ENCODE measurements around the gene ABCA7. TPM values are rescaled to one million over a fixed set of nuclear protein-coding genes. Genes with fewer than 3 reads are reported as not detected.

Gene ABCA7
- total RNA-seq, 3 donors from 2014 or later, result 23.5 to 25.6 (median 25.6) TPM

DNA sequence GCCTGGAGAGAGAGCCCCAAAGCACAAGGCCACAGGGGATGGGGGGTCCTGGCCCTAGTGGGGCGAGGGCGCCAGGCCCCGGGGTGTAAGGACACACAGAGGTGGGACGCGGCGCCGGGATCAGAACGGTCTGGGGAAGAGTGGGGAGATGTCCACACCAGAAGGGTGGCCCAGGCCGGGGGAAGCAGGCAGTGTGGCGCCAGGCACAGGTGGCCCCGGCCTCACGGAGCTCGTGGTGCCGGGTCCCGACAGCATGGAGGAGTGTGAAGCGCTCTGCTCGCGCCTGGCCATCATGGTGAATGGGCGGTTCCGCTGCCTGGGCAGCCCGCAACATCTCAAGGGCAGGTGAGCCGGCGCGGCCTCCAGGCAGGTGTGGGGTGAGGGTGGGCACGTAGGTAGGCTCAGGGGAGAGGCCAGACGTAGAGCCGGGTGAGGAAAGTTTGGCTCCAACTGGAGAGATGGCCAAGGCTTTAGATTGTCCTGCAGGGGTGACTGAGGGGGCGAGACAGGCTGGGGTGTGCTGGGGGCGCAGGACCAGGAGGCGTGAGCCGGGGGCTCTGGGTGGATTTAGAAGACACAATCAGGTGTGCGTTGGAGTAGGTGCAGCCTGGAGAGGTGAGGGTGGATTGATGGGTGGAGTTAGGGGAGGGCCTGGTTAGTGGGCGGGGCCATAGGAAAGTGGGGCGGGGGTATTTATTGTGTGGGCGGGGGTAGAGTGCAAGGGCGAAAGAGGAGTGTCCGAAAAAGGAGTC, 24.2 kb downstream of the ABCA7 start:
- ATAC-seq (peak; percentile 4), DNase-seq (peak; percentile 27 to 63 (median 45))

DNA sequence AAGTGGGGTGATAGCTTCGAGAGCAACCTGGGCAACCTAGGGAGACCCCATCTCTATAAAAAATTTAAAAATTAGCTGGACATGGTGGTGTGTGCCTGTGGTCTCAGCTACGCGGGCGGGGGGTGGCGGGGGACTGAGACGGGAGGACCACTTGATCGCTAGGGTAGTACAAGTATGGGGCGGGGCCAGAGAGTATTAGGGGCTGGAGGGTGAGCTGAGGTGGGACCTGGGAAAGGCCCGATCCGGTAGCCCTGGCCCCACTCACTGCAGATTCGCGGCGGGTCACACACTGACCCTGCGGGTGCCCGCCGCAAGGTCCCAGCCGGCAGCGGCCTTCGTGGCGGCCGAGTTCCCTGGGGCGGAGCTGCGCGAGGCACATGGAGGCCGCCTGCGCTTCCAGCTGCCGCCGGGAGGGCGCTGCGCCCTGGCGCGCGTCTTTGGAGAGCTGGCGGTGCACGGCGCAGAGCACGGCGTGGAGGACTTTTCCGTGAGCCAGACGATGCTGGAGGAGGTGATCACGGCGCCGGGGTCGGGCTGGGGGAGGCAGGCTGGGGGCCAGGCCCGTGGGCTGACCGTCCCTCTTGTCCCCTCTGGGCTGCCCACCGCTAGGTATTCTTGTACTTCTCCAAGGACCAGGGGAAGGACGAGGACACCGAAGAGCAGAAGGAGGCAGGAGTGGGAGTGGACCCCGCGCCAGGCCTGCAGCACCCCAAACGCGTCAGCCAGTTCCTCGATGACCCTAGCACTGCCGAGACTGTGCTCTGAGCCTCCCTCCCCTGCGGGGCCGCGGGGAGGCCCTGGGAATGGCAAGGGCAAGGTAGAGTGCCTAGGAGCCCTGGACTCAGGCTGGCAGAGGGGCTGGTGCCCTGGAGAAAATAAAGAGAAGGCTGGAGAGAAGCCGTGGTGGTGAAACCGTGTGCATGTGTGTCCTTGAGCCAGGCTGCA, 25.0 kb downstream of the ABCA7 start:
- Histone ChIP-seq H3K36me3 (ENCODE audit: low read depth) (no peaks in the 10 kb centered on the region), H3K9me3 (no peaks in the 10 kb centered on the region), H3K4me3 (no peak overlapping the region), H3K4me1 (ENCODE audit: low read depth) (peaks cover 42% of the 10 kb centered on the region)
- intact Hi-C loops (cut with DNase I, micrococcal nuclease), result no loop called here
- ATAC-seq (peak; percentile 72), DNase-seq (peak; percentile 77 to 82 (median 81))
- TF ChIP-seq, protein P1, sequence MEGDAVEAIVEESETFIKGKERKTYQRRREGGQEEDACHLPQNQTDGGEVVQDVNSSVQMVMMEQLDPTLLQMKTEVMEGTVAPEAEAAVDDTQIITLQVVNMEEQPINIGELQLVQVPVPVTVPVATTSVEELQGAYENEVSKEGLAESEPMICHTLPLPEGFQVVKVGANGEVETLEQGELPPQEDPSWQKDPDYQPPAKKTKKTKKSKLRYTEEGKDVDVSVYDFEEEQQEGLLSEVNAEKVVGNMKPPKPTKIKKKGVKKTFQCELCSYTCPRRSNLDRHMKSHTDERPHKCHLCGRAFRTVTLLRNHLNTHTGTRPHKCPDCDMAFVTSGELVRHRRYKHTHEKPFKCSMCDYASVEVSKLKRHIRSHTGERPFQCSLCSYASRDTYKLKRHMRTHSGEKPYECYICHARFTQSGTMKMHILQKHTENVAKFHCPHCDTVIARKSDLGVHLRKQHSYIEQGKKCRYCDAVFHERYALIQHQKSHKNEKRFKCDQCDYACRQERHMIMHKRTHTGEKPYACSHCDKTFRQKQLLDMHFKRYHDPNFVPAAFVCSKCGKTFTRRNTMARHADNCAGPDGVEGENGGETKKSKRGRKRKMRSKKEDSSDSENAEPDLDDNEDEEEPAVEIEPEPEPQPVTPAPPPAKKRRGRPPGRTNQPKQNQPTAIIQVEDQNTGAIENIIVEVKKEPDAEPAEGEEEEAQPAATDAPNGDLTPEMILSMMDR (IDR thresholded peaks at IDR 0.05), result peak; percentile 86

More for the DNA sequence above, 24.2 kb downstream of the ABCA7 start:
- intact Hi-C loops (cut with DNase I, micrococcal nuclease), result no loop called here
- H3K9me3 ChIP-seq, result no peaks in the 10 kb centered on the region
- H3K36me3 ChIP-seq (ENCODE audit: low read depth), result no peaks in the 10 kb centered on the region
- H3K4me3 ChIP-seq, result no peak overlapping the region
- peaks cover 34% of the 10 kb centered on the region for H3K4me1 ChIP-seq (ENCODE audit: low read depth)
- TF ChIP-seq, protein P1 (IDR thresholded peaks at IDR 0.05), result no peak

DNA sequence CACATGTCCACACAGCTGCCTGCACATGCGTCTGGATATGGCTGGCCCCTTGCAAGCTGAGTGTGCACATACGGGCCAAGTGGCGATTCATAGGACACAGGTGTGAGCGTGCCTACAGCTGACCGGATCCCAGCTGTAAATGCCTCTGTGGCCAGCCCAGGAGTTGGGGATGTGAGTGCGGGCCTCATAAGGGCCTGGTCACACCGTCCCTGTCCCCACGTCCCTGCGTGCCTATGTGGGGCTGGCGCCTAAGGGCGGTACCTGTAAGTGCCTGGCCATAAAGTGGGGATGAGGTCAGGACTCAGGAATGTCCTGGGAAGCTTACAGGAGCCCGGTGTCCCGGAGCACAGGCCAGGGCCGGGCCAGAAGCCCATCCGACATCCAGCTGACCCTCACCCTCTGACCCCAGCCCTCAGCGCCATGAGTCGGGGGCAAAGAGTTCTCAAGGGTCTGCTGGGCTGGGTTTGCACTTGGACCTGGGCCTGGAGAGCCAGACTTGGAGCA, 25.8 kb downstream of the ABCA7 start:
- TF ChIP-seq, protein P1 (IDR thresholded peaks at IDR 0.05), result no peak
- Histone ChIP-seq H3K36me3 (ENCODE audit: low read depth) (no peaks in the 10 kb centered on the region), H3K9me3 (no peaks in the 10 kb centered on the region), H3K4me1 (ENCODE audit: low read depth) (peaks cover 44% of the 10 kb centered on the region), H3K4me3 (no peak overlapping the region)
- peak; percentile 68 to 79 (median 73) for DNase-seq
- ATAC-seq, result peak; percentile 70
- intact Hi-C loops (cut with DNase I, micrococcal nuclease), result no loop called here

DNA sequence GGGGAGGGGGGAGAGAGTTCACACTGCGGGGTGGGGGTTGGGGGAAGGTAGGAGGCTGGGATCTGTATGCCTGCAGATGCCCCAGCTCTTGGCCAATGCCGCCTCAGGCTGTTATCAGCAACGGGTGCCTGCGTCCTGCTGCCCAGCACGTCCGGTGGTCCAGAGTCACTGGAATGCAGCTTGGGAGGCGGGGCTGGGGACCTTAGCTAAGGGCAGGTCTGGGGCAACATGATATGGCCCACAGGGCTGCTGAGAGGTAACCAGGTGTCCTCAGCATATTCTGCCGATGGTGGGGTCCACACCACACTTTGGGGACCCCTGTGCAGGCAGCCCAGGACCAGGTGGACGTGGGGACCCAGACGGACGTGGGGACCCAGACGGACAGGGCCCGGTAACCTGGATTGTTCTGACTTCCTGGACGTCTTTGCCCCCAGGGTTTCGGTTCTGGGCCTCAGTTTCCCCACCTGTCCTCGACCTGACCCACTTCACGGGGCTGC, 26.4 kb downstream of the ABCA7 start:
- Histone ChIP-seq H3K4me1 (ENCODE audit: low read depth) (peaks cover 44% of the 10 kb centered on the region), H3K4me3 (peak overlapping the region; percentile 40), H3K36me3 (ENCODE audit: low read depth) (no peaks in the 10 kb centered on the region), H3K9me3 (no peaks in the 10 kb centered on the region)
- intact Hi-C loops (cut with DNase I, micrococcal nuclease), result no loop called here
- ATAC-seq, result no peak
- TF ChIP-seq, protein P1 (IDR thresholded peaks at IDR 0.05), result no peak
- peak; percentile 21 to 69 (median 56) for DNase-seq

DNA sequence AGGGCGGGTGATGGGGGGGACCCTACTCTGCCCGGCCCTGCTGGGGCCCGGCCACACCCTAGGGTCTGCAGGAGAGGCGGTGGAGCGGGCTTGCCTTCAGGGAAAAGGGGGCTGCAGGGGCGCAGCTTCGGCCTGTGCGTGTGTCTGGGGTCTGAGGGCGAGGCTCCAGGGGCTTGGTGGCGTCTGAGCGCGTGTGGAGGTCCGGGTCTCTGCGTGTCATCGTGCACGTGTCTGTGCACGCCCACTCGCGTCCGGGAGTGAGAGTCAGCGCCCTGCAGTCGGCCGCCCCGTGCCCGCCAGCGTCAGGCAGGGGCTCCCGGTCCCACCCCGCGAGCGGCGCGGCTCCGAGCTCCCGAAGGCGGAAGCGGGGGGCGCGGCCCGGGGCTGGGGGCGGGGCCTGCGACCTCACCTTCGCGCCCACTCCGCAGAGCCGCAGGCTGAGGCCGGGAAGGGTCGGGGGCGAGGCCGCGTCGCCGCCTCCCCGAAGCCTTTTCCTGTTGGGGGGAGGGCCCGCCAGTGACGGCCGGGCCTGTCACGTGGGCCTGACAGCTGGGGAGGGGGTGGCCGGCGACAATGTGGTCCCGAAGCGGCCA, 26.9 kb downstream of the ABCA7 start, which contains the start of gene ARHGAP45:
Gene ARHGAP45 (plus strand): TSS at position 420 of the 593 bp plus-strand sequence. CDS start 239 bp downstream, outside the sequence.
- TF ChIP-seq, protein P1 (IDR thresholded peaks at IDR 0.05), result no peak
- intact Hi-C loops (cut with DNase I, micrococcal nuclease), result no loop called here
- H3K4me1 ChIP-seq (ENCODE audit: low read depth), result peaks cover 44% of the 10 kb centered on the region
- H3K4me3 ChIP-seq, result peak within 1 kb of the TSS; percentile 40
- peak; percentile 56 to 89 (median 78) for DNase-seq
- ATAC-seq, result peak; percentile 26
- no peaks in the 10 kb centered on the region for H3K9me3 ChIP-seq
- H3K36me3 ChIP-seq (ENCODE audit: low read depth), result no peaks in the 10 kb centered on the region

All from mucosa of descending colon (tissue), 3 donors.